Fibroblast of mammary gland (primary cell): ENCODE results near the gene BRWD1.

Experiments used
- DNase-seq: peaks from one replicate; pipeline ENCODE4 v3.0.0-alpha.2; 2010; ENCODE audit warnings: low read depth
- H3K4me3 ChIP-seq: 2 replicates; pipeline ENCODE4 v1.5.1; 2011; ENCODE audit warnings: low read depth, mild to moderate bottlenecking, low read length, moderate library complexity; ENCODE audit not compliant: control insufficient read depth
- TF ChIP-seq, protein P1 (sequence below): conservative IDR thresholded peaks from 2 replicates; pipeline ENCODE4 v1.5.1; 2011; ENCODE audit warnings: low read depth, low read length, inconsistent platforms; ENCODE audit not compliant: control insufficient read depth, insufficient read depth

Gene BRWD1

GRCh38 chr21:39296891-39297290 lies 16.5 kb downstream of the BRWD1 start:
- DNase-seq = no peak
- H3K4me3 ChIP-seq = no peak overlapping the region
- TF ChIP-seq, protein P1, sequence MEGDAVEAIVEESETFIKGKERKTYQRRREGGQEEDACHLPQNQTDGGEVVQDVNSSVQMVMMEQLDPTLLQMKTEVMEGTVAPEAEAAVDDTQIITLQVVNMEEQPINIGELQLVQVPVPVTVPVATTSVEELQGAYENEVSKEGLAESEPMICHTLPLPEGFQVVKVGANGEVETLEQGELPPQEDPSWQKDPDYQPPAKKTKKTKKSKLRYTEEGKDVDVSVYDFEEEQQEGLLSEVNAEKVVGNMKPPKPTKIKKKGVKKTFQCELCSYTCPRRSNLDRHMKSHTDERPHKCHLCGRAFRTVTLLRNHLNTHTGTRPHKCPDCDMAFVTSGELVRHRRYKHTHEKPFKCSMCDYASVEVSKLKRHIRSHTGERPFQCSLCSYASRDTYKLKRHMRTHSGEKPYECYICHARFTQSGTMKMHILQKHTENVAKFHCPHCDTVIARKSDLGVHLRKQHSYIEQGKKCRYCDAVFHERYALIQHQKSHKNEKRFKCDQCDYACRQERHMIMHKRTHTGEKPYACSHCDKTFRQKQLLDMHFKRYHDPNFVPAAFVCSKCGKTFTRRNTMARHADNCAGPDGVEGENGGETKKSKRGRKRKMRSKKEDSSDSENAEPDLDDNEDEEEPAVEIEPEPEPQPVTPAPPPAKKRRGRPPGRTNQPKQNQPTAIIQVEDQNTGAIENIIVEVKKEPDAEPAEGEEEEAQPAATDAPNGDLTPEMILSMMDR = no peak

DNA sequence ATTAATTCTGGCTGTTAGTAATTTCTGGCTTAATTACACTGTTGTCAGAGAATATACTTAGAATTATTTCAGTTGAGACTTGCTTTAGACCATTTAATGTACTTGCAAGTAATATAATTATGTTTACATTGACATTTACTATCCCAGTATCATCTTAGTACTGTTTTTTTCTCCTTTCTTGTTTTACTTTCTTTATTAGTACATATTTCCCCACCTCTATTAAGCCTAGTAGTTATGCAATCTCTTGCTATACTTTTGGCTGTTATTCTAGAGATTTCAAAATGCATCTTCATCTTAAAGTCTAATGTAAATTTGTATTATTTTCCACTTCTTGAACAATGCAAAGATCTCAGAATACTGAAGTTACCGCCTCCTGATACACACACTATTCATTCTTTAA lies 24.4 kb downstream of the BRWD1 start:
- no peak for DNase-seq
- no peak overlapping the region for H3K4me3 ChIP-seq
- TF ChIP-seq, protein P1 = no peak

DNA sequence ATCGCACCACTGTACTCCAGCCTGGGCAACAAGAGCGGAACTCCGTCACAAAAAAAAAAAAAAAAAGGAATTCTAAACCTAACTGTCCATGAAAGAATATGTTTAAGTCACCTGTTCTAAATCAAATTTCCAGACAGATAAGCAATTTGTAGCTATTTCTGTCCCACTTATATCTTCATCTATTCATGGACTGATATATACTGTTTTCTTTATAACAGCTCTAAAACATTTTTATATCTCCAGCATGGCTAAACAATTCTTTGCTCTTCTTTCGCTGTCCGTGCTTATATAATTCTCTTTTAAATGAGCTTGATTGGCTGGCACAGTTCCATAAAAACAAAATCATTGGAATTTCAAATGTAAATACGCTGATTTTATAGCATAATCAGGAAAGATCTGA lies 30.5 kb downstream of the BRWD1 start:
- H3K4me3 ChIP-seq = no peak overlapping the region
- no peak for DNase-seq
- TF ChIP-seq, protein P1 = no peak

DNA sequence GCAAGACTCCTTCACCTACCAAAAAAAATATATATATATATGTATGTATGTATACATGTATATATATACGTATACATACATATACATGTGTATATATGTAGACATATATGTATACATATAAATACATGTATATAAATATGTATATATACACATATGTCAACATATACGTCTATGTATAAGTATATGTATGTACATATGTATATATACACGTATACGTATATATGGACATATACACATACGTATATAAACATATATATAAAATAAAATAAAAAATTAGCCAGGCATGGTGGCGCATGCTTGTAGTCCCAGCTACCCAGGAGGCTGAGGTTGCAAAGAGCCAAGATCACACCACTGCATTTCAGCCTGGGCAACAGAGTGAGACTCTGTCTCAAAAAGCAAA lies 31.6 kb downstream of the BRWD1 start:
- no peak overlapping the region for H3K4me3 ChIP-seq

GRCh38 chr21:39281207-39281606 lies 32.2 kb downstream of the BRWD1 start:
- TF ChIP-seq, protein P1 = no peak
- DNase-seq = no peak
- no peak overlapping the region for H3K4me3 ChIP-seq

More for the DNA sequence above, 31.6 kb downstream of the BRWD1 start:
- TF ChIP-seq, protein P1 = no peak
- no peak for DNase-seq

- no peak overlapping the region for H3K4me3 ChIP-seq
- DNase-seq = no peak
- TF ChIP-seq, protein P1 = no peak
These were observed 43.8 kb downstream of the BRWD1 start for GRCh38 chr21:39269620-39270019.

- H3K4me3 ChIP-seq = no peak overlapping the region
- DNase-seq = no peak
- TF ChIP-seq, protein P1 = no peak
These were observed 47.8 kb downstream of the BRWD1 start for GRCh38 chr21:39265603-39266002.
